ENCODE measurements around the gene SLC5A6.

SLC5A6 gene

DNA sequence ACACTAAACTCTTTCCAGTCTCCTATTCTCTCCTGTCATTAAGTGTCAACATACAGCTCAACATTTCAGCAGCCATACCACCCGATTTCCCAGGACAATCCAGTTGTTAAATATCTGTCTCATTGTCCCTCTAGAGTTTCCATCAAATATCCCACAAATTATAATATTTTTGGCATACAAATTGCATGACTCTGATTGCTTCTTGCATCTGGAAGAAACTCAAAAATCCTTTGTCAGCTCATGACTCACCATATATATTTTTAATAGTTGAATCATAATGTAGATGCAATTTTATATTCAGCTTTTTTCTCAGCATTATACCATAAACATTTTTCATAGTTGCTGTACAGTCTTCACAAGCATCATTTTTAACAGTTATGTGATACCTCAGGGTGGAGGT lies 43.6 kb upstream of the SLC5A6 start:
- DNase-seq (ENCODE audit: extremely low spot score), result no peak
- CTCF ChIA-PET, result no interaction called here
- POLR2A ChIA-PET, result no interaction called here

DNA sequence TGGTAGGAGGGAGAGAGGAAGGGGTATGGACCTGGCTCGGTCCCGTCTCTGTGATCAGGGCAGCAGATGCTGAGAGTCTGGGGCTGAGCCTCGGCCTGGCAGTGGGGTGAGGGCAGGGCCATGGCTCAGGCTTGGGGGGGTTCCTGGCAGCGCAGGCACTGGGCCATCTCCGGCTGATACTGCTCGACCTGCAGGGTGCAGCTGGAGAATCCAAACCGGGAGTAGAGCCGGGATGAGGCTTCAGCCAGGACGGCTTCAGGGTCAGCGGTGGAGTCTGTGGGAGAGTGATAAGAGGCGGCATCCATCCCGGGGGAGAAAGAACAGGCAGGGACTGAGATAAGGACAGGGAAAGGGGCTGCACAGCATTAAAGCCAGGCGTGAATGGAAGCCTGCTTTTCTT lies 43.1 kb upstream of the SLC5A6 start:
- POLR2A ChIA-PET, result no interaction called here
- TF ChIP-seq, protein P1, sequence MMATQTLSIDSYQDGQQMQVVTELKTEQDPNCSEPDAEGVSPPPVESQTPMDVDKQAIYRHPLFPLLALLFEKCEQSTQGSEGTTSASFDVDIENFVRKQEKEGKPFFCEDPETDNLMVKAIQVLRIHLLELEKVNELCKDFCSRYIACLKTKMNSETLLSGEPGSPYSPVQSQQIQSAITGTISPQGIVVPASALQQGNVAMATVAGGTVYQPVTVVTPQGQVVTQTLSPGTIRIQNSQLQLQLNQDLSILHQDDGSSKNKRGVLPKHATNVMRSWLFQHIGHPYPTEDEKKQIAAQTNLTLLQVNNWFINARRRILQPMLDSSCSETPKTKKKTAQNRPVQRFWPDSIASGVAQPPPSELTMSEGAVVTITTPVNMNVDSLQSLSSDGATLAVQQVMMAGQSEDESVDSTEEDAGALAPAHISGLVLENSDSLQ (IDR thresholded peaks at IDR 0.05), result no peak
- TF ChIP-seq FOXA1 (IDR thresholded peaks at IDR 0.05) (no peak), BHLHE40 (IDR thresholded peaks at IDR 0.05; ENCODE audit: borderline replicate concordance) (no peak), FOXM1 (IDR thresholded peaks at IDR 0.05; ENCODE audit: borderline replicate concordance) (no peak), TARDBP (IDR thresholded peaks at IDR 0.05) (no peak), ARNT (IDR thresholded peaks at IDR 0.05) (no peak), ZNF384 (IDR thresholded peaks at IDR 0.05) (no peak), NFRKB (IDR thresholded peaks at IDR 0.05) (no peak), SP1 (IDR thresholded peaks at IDR 0.05) (no peak), ELF4 (IDR thresholded peaks at IDR 0.05) (no peak), LEF1 (IDR thresholded peaks at IDR 0.05; ENCODE audit: borderline replicate concordance) (no peak), FOXK2 (IDR thresholded peaks at IDR 0.05) (no peak), CTBP1 (IDR thresholded peaks at IDR 0.05; ENCODE audit: borderline replicate concordance) (no peak)
- CTCF ChIA-PET, result no interaction called here
- no peak for DNase-seq (ENCODE audit: extremely low spot score)

More for the DNA sequence above, 43.6 kb upstream of the SLC5A6 start:
- no peak for TF ChIP-seq ARNT (IDR thresholded peaks at IDR 0.05)
- no peak for TF ChIP-seq ZNF384 (IDR thresholded peaks at IDR 0.05)

DNA sequence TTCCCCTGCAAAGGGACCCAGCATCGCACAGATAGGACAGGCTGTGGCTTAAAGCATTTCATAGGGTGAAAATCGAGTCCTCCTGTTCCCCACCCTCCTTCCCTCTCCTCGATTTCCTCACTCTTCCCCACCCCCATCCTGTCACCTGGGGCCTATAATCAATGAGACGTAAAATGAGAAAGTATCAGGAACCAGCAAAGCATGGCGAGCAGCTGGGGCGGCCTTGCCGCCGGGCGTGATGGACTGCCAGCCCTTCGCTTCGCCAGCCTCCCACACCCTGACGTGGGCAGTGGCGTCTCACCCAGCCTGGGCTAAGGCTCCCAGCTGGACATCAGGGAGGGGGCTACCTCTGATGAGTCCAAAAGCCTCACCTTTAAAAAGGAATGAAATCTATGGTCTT lies 39.7 kb upstream of the SLC5A6 start:
- ChIA-PET POLR2A (interaction anchor here (1.3 to 1.4 kb wide), 2 partner anchors 10 to 31 kb away, joined by 4 read pairs; partner anchors contain the start of gene TRIM54), CTCF (interaction anchor here (1.1 to 2.3 kb wide), 4 partner anchors 13 to 51 kb away, joined by 3 to 10 read pairs (median 6); no protein-coding TSS in a partner anchor)
- no peak for DNase-seq (ENCODE audit: extremely low spot score)
- TF ChIP-seq FOXA1 (IDR thresholded peaks at IDR 0.05) (no peak), HDGF (IDR thresholded peaks at IDR 0.05; ENCODE audit: borderline replicate concordance) (no peak)

DNA sequence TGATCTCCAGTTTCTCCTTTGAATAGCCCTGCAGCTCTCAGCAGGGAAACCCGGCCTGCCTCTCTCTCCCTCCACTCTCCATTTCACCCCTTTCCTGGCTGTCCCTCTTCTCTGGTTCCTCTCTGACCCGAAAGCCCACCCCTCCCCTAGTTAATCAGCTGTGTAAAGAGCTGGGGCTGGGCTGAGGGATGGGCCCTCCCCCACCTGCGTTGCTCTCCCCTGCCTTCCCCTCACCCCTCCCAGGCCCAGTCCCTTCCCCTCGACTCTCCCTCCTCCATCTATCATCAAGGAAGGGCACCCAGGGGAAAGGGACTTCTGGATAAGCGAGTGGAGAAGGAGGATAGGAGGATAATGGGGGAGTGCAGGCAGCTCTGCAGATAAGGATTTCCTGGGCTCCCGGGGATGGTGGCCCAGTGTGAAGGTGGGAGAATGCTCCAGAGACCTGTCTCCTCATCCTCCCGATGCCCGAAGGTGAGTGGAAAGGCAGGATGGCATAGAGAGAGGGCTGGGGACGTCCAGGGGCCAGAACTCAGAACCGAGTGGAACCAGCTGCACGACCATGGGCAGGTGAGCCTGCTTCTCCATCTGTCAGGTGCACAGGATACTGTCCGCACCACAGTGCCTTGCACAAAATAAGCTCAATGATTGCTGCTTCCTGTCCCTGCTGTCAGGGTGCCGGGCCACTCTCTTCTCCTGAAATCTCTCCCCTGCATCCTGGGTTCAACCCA lies 38.7 kb upstream of the SLC5A6 start:
- TF ChIP-seq HDGF (IDR thresholded peaks at IDR 0.05; ENCODE audit: borderline replicate concordance), result no peak
- TF ChIP-seq ZNF384 (IDR thresholded peaks at IDR 0.05), result no peak
- TF ChIP-seq, protein P1 (IDR thresholded peaks at IDR 0.05), result no peak
- no peak for TF ChIP-seq TARDBP (IDR thresholded peaks at IDR 0.05)
- TF ChIP-seq BHLHE40 (IDR thresholded peaks at IDR 0.05; ENCODE audit: borderline replicate concordance), result no peak
- TF ChIP-seq LEF1 (IDR thresholded peaks at IDR 0.05; ENCODE audit: borderline replicate concordance), result no peak
- no peak for TF ChIP-seq SP1 (IDR thresholded peaks at IDR 0.05)
- TF ChIP-seq SUZ12 (IDR thresholded peaks at IDR 0.05), result no peak
- no peak for TF ChIP-seq FOXM1 (IDR thresholded peaks at IDR 0.05; ENCODE audit: borderline replicate concordance)
- TF ChIP-seq ARNT (IDR thresholded peaks at IDR 0.05), result no peak
- TF ChIP-seq FOXA1 (IDR thresholded peaks at IDR 0.05), result no peak
- TF ChIP-seq L3MBTL2 (conservative IDR thresholded peaks at IDR 0.05), result no peak
- DNase-seq (ENCODE audit: extremely low spot score), result no peak
- CTCF ChIA-PET, result interaction anchor here (0.8 to 2.3 kb wide), 5 partner anchors 14 to 52 kb away, joined by 3 to 10 read pairs (median 6); no protein-coding TSS in a partner anchor
- POLR2A ChIA-PET, result interaction anchor here (1.0 to 1.4 kb wide), 3 partner anchors 9 to 33 kb away, joined by 3 to 4 read pairs (median 4); partner anchors contain the start of gene TRIM54

DNA sequence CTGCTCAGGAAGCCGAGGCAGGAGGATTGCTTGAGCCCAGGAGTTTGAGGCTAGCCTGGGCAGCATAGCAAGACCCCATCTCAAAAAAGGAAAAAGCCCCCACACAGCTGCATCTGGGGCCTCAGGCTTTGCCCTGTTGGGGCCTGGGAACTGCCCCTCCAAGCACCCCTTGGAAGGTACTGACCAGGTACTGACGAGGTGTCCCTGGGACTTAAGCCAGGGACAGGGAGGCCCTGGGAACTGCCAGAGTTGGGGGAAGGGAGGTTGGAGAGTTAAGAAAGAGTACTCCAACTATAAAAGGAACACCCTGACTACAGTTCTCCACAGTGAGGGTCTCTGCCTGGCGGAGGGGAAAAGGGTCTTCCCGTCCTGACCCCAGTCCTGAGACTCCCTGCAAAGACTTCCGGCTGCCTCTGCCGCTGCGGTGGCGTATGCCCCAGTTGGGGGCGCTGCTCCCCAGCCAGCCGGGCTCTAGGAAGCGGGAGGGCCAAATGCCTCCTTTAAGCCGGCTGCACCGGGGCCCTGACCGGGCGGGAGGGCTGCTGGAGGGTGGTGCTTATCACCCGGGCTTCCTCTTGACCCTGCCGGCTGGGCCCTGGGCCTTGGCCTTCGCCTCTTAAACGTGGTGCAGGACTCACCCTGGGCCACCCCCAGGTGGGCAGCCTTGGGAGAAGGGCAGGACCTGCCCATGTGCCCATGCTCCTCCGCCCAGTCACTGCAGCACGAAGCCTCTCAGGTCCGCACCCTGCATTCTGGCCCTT lies 38.0 kb upstream of the SLC5A6 start:
- DNase-seq (ENCODE audit: extremely low spot score), result peak; percentile 82
- POLR2A ChIA-PET, result interaction anchor here (1.0 to 2.2 kb wide), 4 partner anchors 16 to 34 kb away, joined by 3 to 7 read pairs (median 4); partner anchors contain the start of gene TRIM54
- TF ChIP-seq SUZ12 (IDR thresholded peaks at IDR 0.05) (no peak), CTBP1 (IDR thresholded peaks at IDR 0.05; ENCODE audit: borderline replicate concordance) (no peak), HDGF (IDR thresholded peaks at IDR 0.05; ENCODE audit: borderline replicate concordance) (no peak), L3MBTL2 (conservative IDR thresholded peaks at IDR 0.05) (peak; percentile 67), SP1 (IDR thresholded peaks at IDR 0.05) (no peak)
- CTCF ChIA-PET, result interaction anchor here (0.8 to 2.6 kb wide), 8 partner anchors 14 to 52 kb away, joined by 3 to 10 read pairs (median 6); partner anchors contain the start of gene TRIM54

DNA sequence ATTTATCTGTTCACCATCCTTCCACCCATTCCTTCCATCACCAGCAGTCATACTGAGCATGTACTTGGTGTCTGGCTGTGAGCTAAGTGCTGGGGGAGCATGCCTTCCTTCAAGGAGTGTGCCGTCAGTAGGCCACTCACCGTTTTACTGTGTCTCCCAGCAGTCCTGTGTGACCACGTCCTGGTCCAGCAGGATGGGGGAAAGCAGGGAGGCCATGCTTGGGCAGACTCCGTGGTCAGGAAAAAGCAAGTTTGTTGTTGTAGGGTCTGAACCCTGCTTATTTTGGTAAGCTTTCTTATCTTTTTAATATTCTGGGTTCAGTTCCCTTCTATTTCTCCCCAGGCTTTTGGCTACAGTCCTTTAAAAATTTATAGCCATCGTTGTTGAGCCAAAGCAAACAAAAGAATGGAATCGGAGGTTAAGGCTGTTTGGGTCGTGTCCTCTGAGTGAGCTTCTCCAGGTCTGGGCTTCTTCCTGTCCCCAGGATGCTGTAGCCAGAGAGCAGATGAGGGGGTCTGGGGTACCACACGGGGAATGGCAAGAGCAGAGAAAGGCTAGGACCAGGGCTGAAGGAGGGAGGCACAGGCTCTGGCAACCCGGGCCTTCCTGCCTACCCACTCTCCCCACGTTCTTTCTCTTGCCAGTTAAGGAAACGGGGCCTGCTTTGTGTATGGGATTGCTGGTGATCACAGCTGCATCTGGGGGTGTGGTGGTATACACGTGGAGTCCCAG lies 37.3 kb upstream of the SLC5A6 start:
- ChIA-PET CTCF (interaction anchor here (0.8 to 2.6 kb wide), 7 partner anchors 14 to 54 kb away, joined by 3 to 9 read pairs (median 5); partner anchors contain the start of gene TRIM54), POLR2A (interaction anchor here (1.0 to 2.2 kb wide), 6 partner anchors 16 to 44 kb away, joined by 3 to 8 read pairs (median 4); partner anchors contain the start of gene TRIM54)
- no peak for DNase-seq (ENCODE audit: extremely low spot score)
- TF ChIP-seq HDGF (IDR thresholded peaks at IDR 0.05; ENCODE audit: borderline replicate concordance), result no peak
- no peak for TF ChIP-seq FOXA1 (IDR thresholded peaks at IDR 0.05)
- no peak for TF ChIP-seq ARNT (IDR thresholded peaks at IDR 0.05)
- no peak for TF ChIP-seq SP1 (IDR thresholded peaks at IDR 0.05)
- no peak for TF ChIP-seq TARDBP (IDR thresholded peaks at IDR 0.05)
- no peak for TF ChIP-seq NFRKB (IDR thresholded peaks at IDR 0.05)
- TF ChIP-seq ZNF384 (IDR thresholded peaks at IDR 0.05), result no peak
- TF ChIP-seq ELF4 (IDR thresholded peaks at IDR 0.05), result no peak
- TF ChIP-seq CTBP1 (IDR thresholded peaks at IDR 0.05; ENCODE audit: borderline replicate concordance), result no peak
- no peak for TF ChIP-seq FOXK2 (IDR thresholded peaks at IDR 0.05)
- no peak for TF ChIP-seq FOXM1 (IDR thresholded peaks at IDR 0.05; ENCODE audit: borderline replicate concordance)
- TF ChIP-seq, protein P1 (IDR thresholded peaks at IDR 0.05), result no peak
- no peak for TF ChIP-seq BHLHE40 (IDR thresholded peaks at IDR 0.05; ENCODE audit: borderline replicate concordance)
- no peak for TF ChIP-seq SUZ12 (IDR thresholded peaks at IDR 0.05)

Data from HEK293T (cell line).